Measurements from ENCODE around the gene ADSS1.

ADSS1 gene

GRCh38 chr14:104782086-104782807 lies 58.2 kb downstream of the ADSS1 start:
- TF ChIP-seq CTCF (IDR thresholded peaks at IDR 0.05; ENCODE audit: low read depth, low read length): no peak
- no peak for DNase-seq (ENCODE audit: low read depth in 2 of 2)
- H3K4me3 ChIP-seq (replicated peaks in 1 of 2; ENCODE audit: low read depth in 2 of 2, low read length in 2 of 2): no peak overlapping the region

GRCh38 chr14:104782808-104783139 lies 58.7 kb downstream of the ADSS1 start:
- DNase-seq (ENCODE audit: low read depth in 2 of 2): no peak
- TF ChIP-seq CTCF (IDR thresholded peaks at IDR 0.05; ENCODE audit: low read depth, low read length): no peak
- H3K4me3 ChIP-seq (replicated peaks in 1 of 2; ENCODE audit: low read depth in 2 of 2, low read length in 2 of 2): no peak overlapping the region

GRCh38 chr14:104783484-104784217 lies 59.6 kb downstream of the ADSS1 start:
- H3K4me3 ChIP-seq (replicated peaks in 1 of 2; ENCODE audit: low read depth in 2 of 2, low read length in 2 of 2): no peak overlapping the region
- TF ChIP-seq CTCF (IDR thresholded peaks at IDR 0.05; ENCODE audit: low read depth, low read length): no peak
- no peak for DNase-seq (ENCODE audit: low read depth in 2 of 2)

GRCh38 chr14:104784218-104784568 lies 60.2 kb downstream of the ADSS1 start:
- no peak overlapping the region for H3K4me3 ChIP-seq (replicated peaks in 1 of 2; ENCODE audit: low read depth in 2 of 2, low read length in 2 of 2)
- no peak for TF ChIP-seq CTCF (IDR thresholded peaks at IDR 0.05; ENCODE audit: low read depth, low read length)
- no peak for DNase-seq (ENCODE audit: low read depth in 2 of 2)

GRCh38 chr14:104784846-104785707 lies 61.0 kb downstream of the ADSS1 start:
- no peak for TF ChIP-seq CTCF (IDR thresholded peaks at IDR 0.05; ENCODE audit: low read depth, low read length)
- no peak for DNase-seq (ENCODE audit: low read depth in 2 of 2)
- H3K4me3 ChIP-seq (replicated peaks in 1 of 2; ENCODE audit: low read depth in 2 of 2, low read length in 2 of 2): no peak overlapping the region

- no peak for DNase-seq (ENCODE audit: low read depth in 2 of 2)
- no peak for TF ChIP-seq CTCF (IDR thresholded peaks at IDR 0.05; ENCODE audit: low read depth, low read length)
- no peak overlapping the region for H3K4me3 ChIP-seq (replicated peaks in 1 of 2; ENCODE audit: low read depth in 2 of 2, low read length in 2 of 2)
Measured at GRCh38 chr14:104785708-104786080, 61.7 kb downstream of the ADSS1 start.
